ENCODE data around the gene DMD.

- TF ChIP-seq CTCF (IDR thresholded peaks at IDR 0.05) (no peak), EZH2 (IDR thresholded peaks at IDR 0.05) (no peak)
Measured at GRCh38 chrX:31600823-31601222, 1610.5 kb downstream of the DMD start.

Data from neural progenitor cell (in vitro differentiated cells).